ENCODE results near the gene PLA2G6. TPM values are rescaled to one million over a fixed set of nuclear protein-coding genes. Genes with fewer than 3 reads are reported as not detected.

Gene PLA2G6
- total RNA-seq, 1 donor from 2014 or later = 13.5 TPM

GRCh38 chr22:38203855-38204514 lies 22.4 kb upstream of the PLA2G6 start:
- no peak for DNase-seq (ENCODE audit: low read depth)
- TF ChIP-seq, protein P1, sequence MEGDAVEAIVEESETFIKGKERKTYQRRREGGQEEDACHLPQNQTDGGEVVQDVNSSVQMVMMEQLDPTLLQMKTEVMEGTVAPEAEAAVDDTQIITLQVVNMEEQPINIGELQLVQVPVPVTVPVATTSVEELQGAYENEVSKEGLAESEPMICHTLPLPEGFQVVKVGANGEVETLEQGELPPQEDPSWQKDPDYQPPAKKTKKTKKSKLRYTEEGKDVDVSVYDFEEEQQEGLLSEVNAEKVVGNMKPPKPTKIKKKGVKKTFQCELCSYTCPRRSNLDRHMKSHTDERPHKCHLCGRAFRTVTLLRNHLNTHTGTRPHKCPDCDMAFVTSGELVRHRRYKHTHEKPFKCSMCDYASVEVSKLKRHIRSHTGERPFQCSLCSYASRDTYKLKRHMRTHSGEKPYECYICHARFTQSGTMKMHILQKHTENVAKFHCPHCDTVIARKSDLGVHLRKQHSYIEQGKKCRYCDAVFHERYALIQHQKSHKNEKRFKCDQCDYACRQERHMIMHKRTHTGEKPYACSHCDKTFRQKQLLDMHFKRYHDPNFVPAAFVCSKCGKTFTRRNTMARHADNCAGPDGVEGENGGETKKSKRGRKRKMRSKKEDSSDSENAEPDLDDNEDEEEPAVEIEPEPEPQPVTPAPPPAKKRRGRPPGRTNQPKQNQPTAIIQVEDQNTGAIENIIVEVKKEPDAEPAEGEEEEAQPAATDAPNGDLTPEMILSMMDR (conservative IDR thresholded peaks at IDR 0.05; ENCODE audit: low read depth, low read length) = no peak
- peak overlapping the region; percentile 86 for H3K4me3 ChIP-seq (ENCODE audit: low read depth, low read length)

- no peak for DNase-seq (ENCODE audit: low read depth)
- TF ChIP-seq, protein P1 (conservative IDR thresholded peaks at IDR 0.05; ENCODE audit: low read depth, low read length) = no peak
- H3K4me3 ChIP-seq (ENCODE audit: low read depth, low read length) = peak overlapping the region; percentile 86
Measured at GRCh38 chr22:38203090-38203810, 21.6 kb upstream of the PLA2G6 start.

- peak overlapping the region; percentile 86 for H3K4me3 ChIP-seq (ENCODE audit: low read depth, low read length)
- no peak for DNase-seq (ENCODE audit: low read depth)
- TF ChIP-seq, protein P1 (conservative IDR thresholded peaks at IDR 0.05; ENCODE audit: low read depth, low read length) = no peak
Measured at GRCh38 chr22:38202437-38203089, 20.9 kb upstream of the PLA2G6 start.

GRCh38 chr22:38201711-38202436 lies 20.2 kb upstream of the PLA2G6 start, which contains the start of gene MAFF:
TSS of gene MAFF (plus strand) at chr22:38201994. CDS start at chr22:38213854, 11,860 bp downstream.
- TF ChIP-seq, protein P1 (conservative IDR thresholded peaks at IDR 0.05; ENCODE audit: low read depth, low read length) = no peak
- peak within 1 kb of the TSS; percentile 86 for H3K4me3 ChIP-seq (ENCODE audit: low read depth, low read length)
- no peak for DNase-seq (ENCODE audit: low read depth)

DNA sequence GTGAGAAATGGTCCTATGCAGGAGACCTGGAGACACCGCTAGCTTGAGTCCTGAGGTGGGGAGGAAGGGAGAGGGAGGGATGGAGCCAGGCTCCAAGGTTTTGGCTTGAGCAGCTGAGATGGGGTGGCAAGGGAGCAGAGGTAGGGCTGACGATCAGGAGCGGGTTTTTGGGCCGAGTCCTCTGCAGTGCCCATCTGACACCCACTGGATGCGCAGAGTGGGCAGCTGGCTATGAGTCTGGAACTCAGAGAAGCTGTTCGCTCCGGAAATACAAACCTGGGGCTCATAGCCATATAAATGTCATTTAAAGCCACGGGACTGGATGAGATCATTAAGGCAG lies 19.7 kb upstream of the PLA2G6 start:
- DNase-seq (ENCODE audit: low read depth) = no peak
- TF ChIP-seq, protein P1 (conservative IDR thresholded peaks at IDR 0.05; ENCODE audit: low read depth, low read length) = no peak
- peak overlapping the region; percentile 41 for H3K4me3 ChIP-seq (ENCODE audit: low read depth, low read length)

DNA sequence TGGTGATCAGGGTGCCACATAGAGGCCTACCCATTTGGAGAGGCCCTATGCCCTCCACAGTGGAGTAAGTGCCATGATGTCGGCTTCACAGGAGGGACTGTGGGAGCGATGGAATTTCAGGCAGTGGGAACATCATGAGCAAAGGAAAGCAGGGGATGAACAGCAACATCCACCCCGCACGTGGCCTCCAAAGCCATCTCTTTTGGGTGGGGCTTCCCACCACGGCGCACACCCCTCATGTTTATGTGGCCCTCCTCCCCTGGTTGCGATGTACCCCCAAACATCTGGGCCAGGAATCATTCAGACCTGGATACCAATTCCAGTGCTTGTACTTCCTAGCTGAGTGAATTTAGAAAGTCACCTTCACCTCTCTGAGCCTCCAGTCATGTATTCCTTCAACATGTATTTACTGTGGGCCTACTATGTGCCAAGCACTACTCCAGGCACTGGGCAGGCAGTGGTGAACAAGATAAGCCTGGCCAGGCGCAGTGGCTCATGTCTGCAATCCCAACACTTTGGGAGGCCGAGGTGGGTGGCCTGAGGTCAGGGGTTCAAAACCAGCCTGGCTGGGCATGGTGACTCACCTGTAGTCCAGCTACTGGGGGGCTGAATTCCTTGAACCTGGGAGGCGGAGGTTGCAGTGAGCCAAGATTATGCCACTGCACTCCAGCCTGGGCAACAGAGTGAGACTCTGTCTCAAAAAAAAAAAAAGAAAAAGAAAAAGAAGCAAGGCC lies 18.4 kb upstream of the PLA2G6 start:
- H3K4me3 ChIP-seq (ENCODE audit: low read depth, low read length) = no peak overlapping the region
- TF ChIP-seq, protein P1 (conservative IDR thresholded peaks at IDR 0.05; ENCODE audit: low read depth, low read length) = no peak
- no peak for DNase-seq (ENCODE audit: low read depth)
